Prostate gland (tissue), 2 donors: ENCODE data around the gene DAO. TPM values are rescaled to one million over a fixed set of nuclear protein-coding genes. Genes with fewer than 3 reads are reported as not detected.
"Not testable (repeated sequence)": the region's sequence is repeated elsewhere in the genome, so short reads cannot be mapped to it uniquely, and the experiment has no call there.

Source experiments
- DNase-seq: peaks from one replicate; pipeline ENCODE4 v3.0.0-alpha.2; 2019; ENCODE audit warnings: low spot score
- H3K27ac ChIP-seq, 2 donors: fragments of 200-600 bp; sonication (generic); 2 replicates each; pipeline ENCODE4 v1.5.1; 2017 to 2019
- H3K27me3 ChIP-seq: fragments of 200-600 bp; sonication (generic); replicated peaks from 2 replicates; pipeline ENCODE4 v1.5.1; 2019; ENCODE audit not compliant: insufficient read depth
- H3K36me3 ChIP-seq, 2 donors: fragments of 200-600 bp; sonication (generic); 1 replicate in 1 of 2; 2 replicates in 1 of 2; pipeline versions ENCODE4 v1.5.1 to v1.8.1; 2017 to 2019
- H3K4me1 ChIP-seq: fragments of 200-600 bp; sonication (generic); replicated peaks from 2 replicates; pipeline ENCODE4 v1.5.1; 2019
- H3K4me3 ChIP-seq, 2 donors: fragments of 200-600 bp; sonication (generic); 2 replicates each; pipeline ENCODE4 v1.5.1; 2017 to 2019
- H3K9me3 ChIP-seq: fragments of 200-600 bp; sonication (generic); 2 replicates; pipeline ENCODE4 v1.5.1; 2017
- POLR2A ChIP-seq: fragments of 450-650 bp; IDR thresholded peaks from one replicate; pipeline ENCODE4 v1.6.1; 2016; ENCODE audit warnings: antibody characterized with exemption, mild to moderate bottlenecking
- POLR2AphosphoS5 ChIP-seq: sonication (generic); formaldehyde crosslinking; IDR thresholded peaks from one replicate; pipeline ENCODE4 v1.6.1; 2017; ENCODE audit warnings: antibody characterized with exemption
- WGBS: methylation state at CpG from one replicate; pipeline ENCODE4 v1.1.5; 2018; 5-methylcytosine and 5-hydroxymethylcytosine counted together
- intact Hi-C: fragments of 100-400 bp; cut with DNase I; formaldehyde crosslinking; loops from one replicate; pipeline ENCODE4 v1.14.2; 2022
- total RNA-seq, 2 donors: library from RNA; depleted of rRNA; stranded (reverse); fragments of >200 nt; gene quantifications; one replicate each; pipeline ENCODE4 v1.1.0, GENCODE V29; 2016
- TF ChIP-seq, protein P1 (sequence below), 4 experiments: fragments of 200-600 bp in 2 of 4; fragments of 450-650 bp in 2 of 4; sonication (generic) in 2 of 4; IDR thresholded peaks; 1 replicate in 3 of 4; 2 replicates in 1 of 4; pipeline ENCODE4 v1.5.1; 2016 to 2019; ENCODE audit warnings: antibody characterized with exemption in 4 of 4, mild to moderate bottlenecking in 2 of 4, moderate library complexity in 2 of 4

DAO gene
- total RNA-seq, 2 donors from 2014 or later, result not detected

DNA sequence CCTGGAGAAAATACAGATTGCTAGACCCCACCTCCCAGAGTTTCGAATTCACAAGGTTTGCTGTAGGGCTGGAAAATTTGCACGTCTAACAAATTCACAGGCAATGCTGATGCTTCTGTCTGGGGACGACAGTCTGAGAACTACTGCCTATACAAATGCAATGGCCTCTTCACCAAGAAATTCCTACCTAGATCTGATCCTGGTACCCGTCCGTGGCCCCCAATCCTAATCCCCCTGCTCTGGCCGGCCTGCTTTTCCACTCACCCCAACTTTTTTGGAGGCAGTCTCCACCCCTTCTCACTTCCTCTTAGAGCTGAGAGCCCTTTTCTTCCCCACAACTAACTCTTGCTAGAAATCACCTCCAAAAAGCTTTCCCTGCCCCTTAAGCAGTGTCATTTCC, 19.4 kb upstream of the DAO start:
- no peak overlapping the region for H3K27ac ChIP-seq
- peaks cover 7% of the 10 kb centered on the region for H3K4me1 ChIP-seq
- 80% methylated on average over 6 of the region's 6 CpGs for WGBS
- no peaks in the 10 kb centered on the region for H3K36me3 ChIP-seq
- H3K4me3 ChIP-seq, result no peak overlapping the region
- no peaks in the 10 kb centered on the region for H3K27me3 ChIP-seq
- DNase-seq, result no peak
- no peak for TF ChIP-seq POLR2A
- TF ChIP-seq, protein P1, sequence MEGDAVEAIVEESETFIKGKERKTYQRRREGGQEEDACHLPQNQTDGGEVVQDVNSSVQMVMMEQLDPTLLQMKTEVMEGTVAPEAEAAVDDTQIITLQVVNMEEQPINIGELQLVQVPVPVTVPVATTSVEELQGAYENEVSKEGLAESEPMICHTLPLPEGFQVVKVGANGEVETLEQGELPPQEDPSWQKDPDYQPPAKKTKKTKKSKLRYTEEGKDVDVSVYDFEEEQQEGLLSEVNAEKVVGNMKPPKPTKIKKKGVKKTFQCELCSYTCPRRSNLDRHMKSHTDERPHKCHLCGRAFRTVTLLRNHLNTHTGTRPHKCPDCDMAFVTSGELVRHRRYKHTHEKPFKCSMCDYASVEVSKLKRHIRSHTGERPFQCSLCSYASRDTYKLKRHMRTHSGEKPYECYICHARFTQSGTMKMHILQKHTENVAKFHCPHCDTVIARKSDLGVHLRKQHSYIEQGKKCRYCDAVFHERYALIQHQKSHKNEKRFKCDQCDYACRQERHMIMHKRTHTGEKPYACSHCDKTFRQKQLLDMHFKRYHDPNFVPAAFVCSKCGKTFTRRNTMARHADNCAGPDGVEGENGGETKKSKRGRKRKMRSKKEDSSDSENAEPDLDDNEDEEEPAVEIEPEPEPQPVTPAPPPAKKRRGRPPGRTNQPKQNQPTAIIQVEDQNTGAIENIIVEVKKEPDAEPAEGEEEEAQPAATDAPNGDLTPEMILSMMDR (IDR thresholded peaks at IDR 0.05), result no peak
- no peak for TF ChIP-seq POLR2AphosphoS5
- intact Hi-C loops, result no loop called here
- H3K9me3 ChIP-seq, result no peaks in the 10 kb centered on the region

- Histone ChIP-seq H3K36me3 (no peaks in the 10 kb centered on the region), H3K4me3 (no peak overlapping the region), H3K9me3 (no peaks in the 10 kb centered on the region), H3K27ac (no peak overlapping the region), H3K4me1 (no peaks in the 10 kb centered on the region), H3K27me3 (no peaks in the 10 kb centered on the region)
- intact Hi-C loops, result no loop called here
- WGBS, result 86% methylated on average over 6 of the region's 6 CpGs
- no peak for DNase-seq
- TF ChIP-seq POLR2A (no peak), POLR2AphosphoS5 (no peak)
- TF ChIP-seq, protein P1 (IDR thresholded peaks at IDR 0.05), result no peak
Observed at GRCh38 chr12:108861878-108862587, 17.9 kb upstream of the DAO start.

- H3K4me1 ChIP-seq, result no peaks in the 10 kb centered on the region
- H3K4me3 ChIP-seq, result no peak overlapping the region
- H3K36me3 ChIP-seq, result no peaks in the 10 kb centered on the region
- intact Hi-C loops, result no loop called here
- TF ChIP-seq POLR2AphosphoS5 (no peak), POLR2A (no peak)
- TF ChIP-seq, protein P1 (IDR thresholded peaks at IDR 0.05), result no peak
- no peak for DNase-seq
- H3K27me3 ChIP-seq, result no peaks in the 10 kb centered on the region
- no peak overlapping the region for H3K27ac ChIP-seq
- WGBS, result 95% methylated on average over 3 of the region's 3 CpGs
- H3K9me3 ChIP-seq, result no peaks in the 10 kb centered on the region
Observed at GRCh38 chr12:108862588-108862959, 17.3 kb upstream of the DAO start.

DNA sequence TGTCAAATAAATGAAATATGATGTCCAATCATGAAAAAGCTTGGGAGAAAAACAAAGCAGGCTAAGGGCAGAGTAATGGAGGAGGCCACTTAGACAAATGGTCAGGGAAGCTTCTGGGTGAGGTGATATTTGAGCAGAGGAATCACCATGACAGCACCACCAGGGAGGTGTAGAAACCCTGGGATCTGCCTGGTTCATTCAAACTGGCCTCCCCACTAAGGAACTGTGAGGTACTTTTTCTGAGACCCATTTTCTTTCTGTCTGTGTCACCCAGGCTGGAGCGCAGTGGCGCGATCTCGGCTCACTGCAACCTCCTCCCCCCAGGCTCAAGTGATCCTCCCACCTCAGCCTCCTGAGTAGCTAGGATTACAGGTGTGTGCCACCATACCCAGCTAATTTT, 14.7 kb upstream of the DAO start:
- Histone ChIP-seq H3K9me3 (no peaks in the 10 kb centered on the region), H3K27ac (no peak overlapping the region), H3K4me3 (no peak overlapping the region), H3K36me3 (no peaks in the 10 kb centered on the region), H3K27me3 (no peaks in the 10 kb centered on the region), H3K4me1 (no peaks in the 10 kb centered on the region)
- intact Hi-C loops, result no loop called here
- no peak for DNase-seq
- 97% methylated on average over 4 of the region's 4 CpGs for WGBS
- TF ChIP-seq POLR2AphosphoS5, result no peak
- no peak for TF ChIP-seq POLR2A
- TF ChIP-seq, protein P1 (IDR thresholded peaks at IDR 0.05), result no peak

- H3K27ac ChIP-seq, H3K4me1 ChIP-seq, H3K9me3 ChIP-seq, H3K27me3 ChIP-seq, intact Hi-C loops, H3K36me3 ChIP-seq, DNase-seq, H3K4me3 ChIP-seq: not testable (repeated sequence)
- WGBS, result 91% methylated on average over 10 of the region's 10 CpGs
Observed at GRCh38 chr12:108866083-108866482, 13.8 kb upstream of the DAO start.
